ENCODE results near the gene AAGAB.

DNA sequence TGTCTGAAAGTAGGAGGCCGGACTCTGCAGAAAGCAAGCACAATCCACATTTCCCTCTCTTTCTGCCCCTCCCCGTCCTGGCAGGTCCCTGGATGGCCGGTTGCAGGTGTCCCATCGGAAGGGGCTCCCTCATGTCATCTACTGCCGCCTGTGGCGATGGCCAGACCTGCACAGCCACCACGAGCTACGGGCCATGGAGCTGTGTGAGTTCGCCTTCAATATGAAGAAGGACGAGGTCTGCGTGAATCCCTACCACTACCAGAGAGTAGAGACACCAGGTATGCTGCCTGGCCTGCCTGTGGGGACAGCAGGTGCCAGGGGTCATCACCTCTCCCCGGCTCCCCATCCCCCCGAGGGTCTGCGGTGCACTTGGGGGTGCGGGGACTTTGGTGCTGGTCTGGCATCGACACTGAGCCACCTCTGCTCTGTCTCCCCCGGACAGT lies 89.6 kb downstream of the AAGAB start:
- TF ChIP-seq, protein P1, sequence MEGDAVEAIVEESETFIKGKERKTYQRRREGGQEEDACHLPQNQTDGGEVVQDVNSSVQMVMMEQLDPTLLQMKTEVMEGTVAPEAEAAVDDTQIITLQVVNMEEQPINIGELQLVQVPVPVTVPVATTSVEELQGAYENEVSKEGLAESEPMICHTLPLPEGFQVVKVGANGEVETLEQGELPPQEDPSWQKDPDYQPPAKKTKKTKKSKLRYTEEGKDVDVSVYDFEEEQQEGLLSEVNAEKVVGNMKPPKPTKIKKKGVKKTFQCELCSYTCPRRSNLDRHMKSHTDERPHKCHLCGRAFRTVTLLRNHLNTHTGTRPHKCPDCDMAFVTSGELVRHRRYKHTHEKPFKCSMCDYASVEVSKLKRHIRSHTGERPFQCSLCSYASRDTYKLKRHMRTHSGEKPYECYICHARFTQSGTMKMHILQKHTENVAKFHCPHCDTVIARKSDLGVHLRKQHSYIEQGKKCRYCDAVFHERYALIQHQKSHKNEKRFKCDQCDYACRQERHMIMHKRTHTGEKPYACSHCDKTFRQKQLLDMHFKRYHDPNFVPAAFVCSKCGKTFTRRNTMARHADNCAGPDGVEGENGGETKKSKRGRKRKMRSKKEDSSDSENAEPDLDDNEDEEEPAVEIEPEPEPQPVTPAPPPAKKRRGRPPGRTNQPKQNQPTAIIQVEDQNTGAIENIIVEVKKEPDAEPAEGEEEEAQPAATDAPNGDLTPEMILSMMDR (IDR thresholded peaks at IDR 0.05), result no peak
- TF ChIP-seq POLR2A (IDR thresholded peaks at IDR 0.05) (no peak), EP300 (IDR thresholded peaks at IDR 0.05; ENCODE audit: low read depth) (no peak)
